GM18907 (cell line): Measurements from ENCODE around the gene MAP1B.

Experiments used
- ATAC-seq: cut with Tn5 transposase; IDR thresholded peaks from one replicate; pipeline ENCODE4 v1.9.1; 2021; ENCODE audit warnings: mild to moderate bottlenecking, moderate library complexity; ENCODE audit not compliant: unreplicated experiment

The MAP1B gene

GRCh38 chr5:72216756-72217155, 109.5 kb downstream of the MAP1B start:
- no peak for ATAC-seq

- no peak for ATAC-seq
Measured at GRCh38 chr5:72221099-72221498, 113.8 kb downstream of the MAP1B start.

GRCh38 chr5:72221541-72221940, 114.3 kb downstream of the MAP1B start:
- no peak for ATAC-seq

GRCh38 chr5:72222521-72222920, 115.2 kb downstream of the MAP1B start:
- ATAC-seq, result no peak

GRCh38 chr5:72223371-72223770, 116.1 kb downstream of the MAP1B start:
- no peak for ATAC-seq

- no peak for ATAC-seq
Measured at GRCh38 chr5:72224946-72225463, 117.7 kb downstream of the MAP1B start.

- no peak for ATAC-seq
Measured at GRCh38 chr5:72225741-72226140, 118.5 kb downstream of the MAP1B start.

GRCh38 chr5:72226950-72227349, 119.7 kb downstream of the MAP1B start:
- ATAC-seq, result no peak

GRCh38 chr5:72228960-72229359, 121.7 kb downstream of the MAP1B start:
- no peak for ATAC-seq

GRCh38 chr5:72231991-72232703, 124.9 kb downstream of the MAP1B start:
- peak; percentile 42 for ATAC-seq

- no peak for ATAC-seq
Measured at GRCh38 chr5:72232838-72233237, 125.6 kb downstream of the MAP1B start.

- no peak for ATAC-seq
Measured at GRCh38 chr5:72233835-72234234, 126.6 kb downstream of the MAP1B start.

- ATAC-seq, result peak; percentile 84
Measured at GRCh38 chr5:72234265-72234700, 127.0 kb downstream of the MAP1B start.

- no peak for ATAC-seq
Measured at GRCh38 chr5:72234868-72235267, 127.6 kb downstream of the MAP1B start.

- ATAC-seq, result no peak
Measured at GRCh38 chr5:72235725-72236124, 128.4 kb downstream of the MAP1B start.

- no peak for ATAC-seq
Measured at GRCh38 chr5:72237415-72237814, 130.1 kb downstream of the MAP1B start.

GRCh38 chr5:72237879-72238278, 130.6 kb downstream of the MAP1B start:
- ATAC-seq, result no peak

- no peak for ATAC-seq
Measured at GRCh38 chr5:72238712-72239445, 131.6 kb downstream of the MAP1B start.

GRCh38 chr5:72241346-72242003, 134.2 kb downstream of the MAP1B start:
- no peak for ATAC-seq

- no peak for ATAC-seq
Measured at GRCh38 chr5:72242796-72243475, 135.7 kb downstream of the MAP1B start.

GRCh38 chr5:72243706-72244105, 136.4 kb downstream of the MAP1B start:
- ATAC-seq, result no peak
